ENCODE data around the gene ZDHHC24.

- TF ChIP-seq POLR2A (IDR thresholded peaks at IDR 0.05; ENCODE audit: low read length): peak; percentile 63
- no peak for TF ChIP-seq GATA1 (IDR thresholded peaks at IDR 0.05; ENCODE audit: low read depth, low read length)
Measured at GRCh38 chr11:66593303-66593635, 47.4 kb upstream of the ZDHHC24 start.

Data from erythroblast (primary cell).